Forelimb muscle (tissue), 1 donor: Measurements from ENCODE around the gene PPARD. TPM values are rescaled to one million over a fixed set of nuclear protein-coding genes. Genes with fewer than 3 reads are reported as not detected.

Experiments used
- DNase-seq: peaks from one replicate; pipeline ENCODE4 v3.0.0-alpha.2; 2013; ENCODE audit warnings: low read depth
- polyA plus RNA-seq: library from polyadenylated mRNA; unstranded; fragments of 120-200 nt; gene quantifications from one replicate; pipeline ENCODE4 v1.2.1, GENCODE V29; 2013; ENCODE audit not compliant: insufficient read length

Gene PPARD
- polyA plus RNA-seq, 1 donor = 24.2 TPM

GRCh38 chr6:35468980-35469750, 126.8 kb downstream of the PPARD start:
- no peak for DNase-seq

- DNase-seq = no peak
These were observed 127.6 kb downstream of the PPARD start for GRCh38 chr6:35469751-35470662.

DNA sequence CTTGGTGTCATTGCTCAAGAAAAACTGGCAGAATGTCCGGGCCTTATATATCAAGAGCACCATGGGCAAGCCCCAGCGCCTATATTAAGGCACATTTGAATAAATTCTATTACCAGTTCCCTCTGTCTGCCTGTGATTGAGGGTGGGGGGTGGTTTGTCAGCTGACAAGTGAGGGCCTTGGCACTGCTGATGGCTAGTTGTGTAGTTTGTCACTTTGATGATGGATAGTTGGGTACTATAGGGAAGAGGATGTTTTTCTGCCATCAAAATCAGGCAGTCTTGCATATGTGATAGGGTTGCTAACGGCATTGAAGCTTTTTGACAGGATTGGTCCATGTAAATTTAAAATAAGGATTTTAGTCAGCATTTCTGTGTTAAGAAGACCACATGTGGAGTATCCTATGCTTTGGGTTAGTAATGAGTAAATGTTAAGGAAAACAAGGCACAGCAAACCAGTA, 128.3 kb downstream of the PPARD start:
- no peak for DNase-seq

- no peak for DNase-seq
These were observed 129.5 kb downstream of the PPARD start for GRCh38 chr6:35471836-35472345.

GRCh38 chr6:35473075-35473849, 130.9 kb downstream of the PPARD start:
- no peak for DNase-seq

DNA sequence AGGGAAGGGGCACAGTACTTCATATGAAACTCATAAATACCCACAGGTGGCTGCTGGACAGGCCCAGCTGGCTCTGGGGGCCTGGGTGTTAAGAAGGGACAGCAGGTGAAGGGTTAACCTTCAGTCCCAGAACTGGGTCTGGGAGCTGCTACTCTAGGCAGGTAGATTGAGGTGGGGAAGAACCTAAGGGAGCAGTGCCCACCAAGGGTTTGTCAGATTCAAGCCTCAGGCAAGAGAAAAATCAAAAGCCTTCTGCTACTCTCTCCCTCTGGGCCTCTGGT, 131.4 kb downstream of the PPARD start:
- no peak for DNase-seq

GRCh38 chr6:35474131-35474941, 132.0 kb downstream of the PPARD start:
- no peak for DNase-seq

DNA sequence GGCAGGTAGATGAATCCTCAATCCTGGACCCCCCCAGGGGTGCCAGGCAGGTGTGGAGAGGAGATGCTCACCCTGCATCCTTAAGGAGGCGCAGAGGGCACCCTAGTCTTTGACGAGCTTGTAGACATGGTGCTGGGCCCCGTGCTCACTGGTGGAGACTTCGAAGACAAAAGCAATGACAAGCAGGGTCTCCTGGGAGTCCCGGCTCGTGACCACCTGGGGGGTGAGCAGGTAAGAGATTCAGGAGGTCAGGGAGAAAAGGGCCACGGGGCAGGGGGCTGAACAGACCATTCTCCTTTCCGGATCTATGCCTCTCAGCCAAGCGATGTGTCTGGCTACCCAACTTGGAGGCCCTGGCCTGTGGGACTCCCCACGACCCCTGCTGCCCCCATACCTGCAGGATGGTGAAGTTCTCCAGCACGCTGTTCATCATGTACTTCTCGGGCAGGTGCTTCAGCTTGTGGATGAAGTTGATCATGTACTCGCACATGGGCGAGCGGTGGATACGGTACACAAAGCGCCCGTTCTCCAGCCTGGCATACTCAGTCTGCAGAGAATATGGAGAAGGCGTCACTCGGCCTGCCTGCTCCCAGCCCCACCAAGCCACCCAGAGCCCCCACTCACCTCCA, 132.7 kb downstream of the PPARD start:
- no peak for DNase-seq

- no peak for DNase-seq
These were observed 133.2 kb downstream of the PPARD start for GRCh38 chr6:35475573-35475972.

DNA sequence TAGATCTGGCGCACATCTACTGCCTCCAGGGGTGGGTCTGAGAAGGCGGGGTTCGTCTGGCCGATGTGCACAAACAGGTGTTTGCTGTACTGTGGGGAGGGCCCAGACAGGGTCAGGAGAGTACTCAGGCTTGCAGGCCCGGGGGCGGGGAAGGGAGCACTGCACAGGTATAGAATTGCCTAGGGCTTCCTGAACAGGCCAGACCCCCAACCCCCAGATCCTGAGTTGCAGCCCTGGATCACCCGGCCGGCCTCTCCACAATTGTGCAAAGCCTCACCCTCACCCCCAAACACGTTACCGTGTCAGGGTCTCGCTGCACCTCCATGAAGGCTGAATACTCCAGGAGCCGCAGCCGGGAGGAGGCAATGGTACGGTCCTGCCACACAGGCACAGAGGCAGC, 133.6 kb downstream of the PPARD start:
- DNase-seq = no peak

GRCh38 chr6:35477028-35477427, 134.7 kb downstream of the PPARD start:
- no peak for DNase-seq

Other genes starting within 250 kb of the PPARD start
- 0.27 TPM for gene TCP11, start 201.2 kb upstream of the PPARD start, polyA plus RNA-seq
- 0.82 TPM for gene SCUBE3, start 128.6 kb upstream of the PPARD start, polyA plus RNA-seq
- 26.9 TPM for gene ZNF76, start 82.8 kb upstream of the PPARD start, polyA plus RNA-seq
- 4.9 TPM for gene DEF6, start 44.7 kb upstream of the PPARD start, polyA plus RNA-seq
- 20.8 TPM for gene FANCE, start 109.8 kb downstream of the PPARD start, polyA plus RNA-seq
- gene RPL10A, start 125.8 kb downstream of the PPARD start, polyA plus RNA-seq = 2,649 TPM
- gene TEAD3, start 154.5 kb downstream of the PPARD start, polyA plus RNA-seq = 75.7 TPM
- gene TULP1, start 170.3 kb downstream of the PPARD start, polyA plus RNA-seq = 1.4 TPM